Hepatocyte (in vitro differentiated cells): ENCODE data around the gene COPE.

ENCODE experiments used
- CTCF ChIP-seq: fragments of 200-600 bp; sonication (generic); IDR thresholded peaks from 2 replicates; pipeline ENCODE4 v1.5.1; 2016; ENCODE audit warnings: antibody characterized with exemption, mild to moderate bottlenecking; ENCODE audit not compliant: poor library complexity
- EZH2phosphoT487 ChIP-seq: fragments of 200-600 bp; sonication (generic); IDR thresholded peaks from one replicate; pipeline ENCODE4 v1.6.1; 2018; ENCODE audit warnings: antibody characterized with exemption, mild to moderate bottlenecking, low read depth, moderate library complexity; ENCODE audit not compliant: unreplicated experiment, severe bottlenecking

DNA sequence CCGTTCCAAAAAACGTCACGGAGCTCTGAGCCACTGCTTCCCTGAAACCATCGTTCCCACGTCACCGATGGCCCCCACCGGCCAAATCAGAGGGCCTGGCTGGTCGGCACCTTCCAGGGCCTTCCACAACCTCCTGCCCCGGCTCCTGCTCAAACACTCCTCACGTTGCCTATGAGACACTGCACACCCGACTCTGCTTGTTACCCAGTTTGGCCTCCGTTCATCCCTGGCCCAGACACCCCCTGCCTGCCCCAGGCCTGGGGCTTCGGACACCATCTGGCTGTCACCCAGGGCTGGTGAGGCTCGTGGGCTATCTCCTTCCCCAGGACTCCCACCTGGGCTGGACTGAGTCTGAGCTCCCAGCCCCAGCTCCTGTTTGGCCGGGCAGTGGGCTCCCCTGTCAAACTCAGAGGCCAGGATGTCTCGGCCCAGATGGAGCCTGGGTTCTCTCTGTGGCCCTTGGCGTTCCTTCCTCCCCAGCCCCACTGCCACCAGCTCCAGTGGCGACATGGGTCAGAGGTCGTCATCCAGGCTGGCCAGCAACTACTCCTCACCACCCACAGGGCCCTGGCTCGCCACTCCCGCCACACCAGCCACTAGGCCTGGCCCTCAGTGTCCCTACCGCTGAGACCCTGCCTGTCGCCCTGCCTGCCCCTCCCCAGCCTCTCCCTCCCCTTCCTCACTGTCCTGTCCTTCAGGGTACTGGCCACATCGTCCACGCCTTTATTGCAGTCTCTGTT is 41.0 kb downstream of the COPE start:
- no peak for TF ChIP-seq EZH2phosphoT487
- no peak for TF ChIP-seq CTCF
